Measurements from ENCODE around the gene APCDD1. TPM values are rescaled to one million over a fixed set of nuclear protein-coding genes. Genes with fewer than 3 reads are reported as not detected.

APCDD1 gene
- 100 to 1,000 TPM in 1 of 2 donors, 10 to 100 TPM in 1; 41.0 to 126 TPM for total RNA-seq

GRCh38 chr18:10453806-10454680 lies at the start of gene APCDD1:
APCDD1 (plus strand) TSS chr18:10454635; CDS start chr18:10454982, 347 bp downstream.
- intact Hi-C loops (cut with DNase I), result no loop called here
- 5% methylated on average over 52 of the region's 64 CpGs for WGBS
- peak within 1 kb of the TSS; percentile 64 to 75 for H3K4me3 ChIP-seq
- peaks cover 2% of the 10 kb centered on the region for H3K4me1 ChIP-seq (replicated peaks)
- TF ChIP-seq POLR2AphosphoS5 (IDR thresholded peaks at IDR 0.05), result no peak
- peak; percentile 45 for TF ChIP-seq POLR2A (IDR thresholded peaks at IDR 0.05)
- peak in 1 of 4 experiments; percentile 12 for TF ChIP-seq CTCF (IDR thresholded peaks at IDR 0.05)
- peak within 1 kb of the TSS; percentile 88 to 90 for H3K27ac ChIP-seq
- H3K27me3 ChIP-seq (replicated peaks; ENCODE audit: insufficient read depth), result no peaks in the 10 kb centered on the region
- peak; percentile 70 for DNase-seq (ENCODE audit: low spot score)
- H3K9me3 ChIP-seq, result no peaks in the 10 kb centered on the region
- no peaks in the 10 kb centered on the region for H3K36me3 ChIP-seq

GRCh38 chr18:10405014-10405493 lies 49.4 kb upstream of the APCDD1 start:
- TF ChIP-seq CTCF (IDR thresholded peaks at IDR 0.05) (no peak), POLR2A (IDR thresholded peaks at IDR 0.05) (no peak), POLR2AphosphoS5 (IDR thresholded peaks at IDR 0.05) (no peak)
- intact Hi-C loops (cut with DNase I), result no loop called here
- whole genome bisulfite sequencing, result 87% methylated on average over 10 of the region's 10 CpGs
- Histone ChIP-seq H3K9me3 (no peaks in the 10 kb centered on the region), H3K4me3 (no peak overlapping the region), H3K36me3 (no peaks in the 10 kb centered on the region), H3K27me3 (replicated peaks; ENCODE audit: insufficient read depth) (no peaks in the 10 kb centered on the region), H3K4me1 (replicated peaks) (no peaks in the 10 kb centered on the region), H3K27ac (no peak overlapping the region)
- DNase-seq (ENCODE audit: low spot score), result no peak

GRCh38 chr18:10405816-10406663 lies 48.4 kb upstream of the APCDD1 start:
- no peak for TF ChIP-seq POLR2AphosphoS5 (IDR thresholded peaks at IDR 0.05)
- no peak for TF ChIP-seq CTCF (IDR thresholded peaks at IDR 0.05)
- no peaks in the 10 kb centered on the region for H3K27me3 ChIP-seq (replicated peaks; ENCODE audit: insufficient read depth)
- WGBS, result 66% methylated on average over 15 of the region's 16 CpGs
- DNase-seq (ENCODE audit: low spot score), result no peak
- intact Hi-C loops (cut with DNase I), result no loop called here
- no peak overlapping the region for H3K27ac ChIP-seq
- H3K4me1 ChIP-seq (replicated peaks), result no peaks in the 10 kb centered on the region
- no peaks in the 10 kb centered on the region for H3K36me3 ChIP-seq
- no peaks in the 10 kb centered on the region for H3K9me3 ChIP-seq
- no peak overlapping the region for H3K4me3 ChIP-seq

- Histone ChIP-seq H3K27me3 (replicated peaks; ENCODE audit: insufficient read depth) (no peaks in the 10 kb centered on the region), H3K4me3 (no peak overlapping the region), H3K9me3 (no peaks in the 10 kb centered on the region), H3K4me1 (replicated peaks) (no peaks in the 10 kb centered on the region), H3K27ac (no peak overlapping the region), H3K36me3 (no peaks in the 10 kb centered on the region)
- intact Hi-C loops (cut with DNase I), result no loop called here
- no peak for DNase-seq (ENCODE audit: low spot score)
- TF ChIP-seq POLR2A (IDR thresholded peaks at IDR 0.05), result no peak
- no peak for TF ChIP-seq CTCF (IDR thresholded peaks at IDR 0.05)
- TF ChIP-seq POLR2AphosphoS5 (IDR thresholded peaks at IDR 0.05), result no peak
- WGBS, result 92% methylated on average over 7 of the region's 7 CpGs
These were observed 46.3 kb upstream of the APCDD1 start for GRCh38 chr18:10408131-10408530.
